GM21737 (cell line): ENCODE data around the gene SIGLEC15.
"Not testable (repeated sequence)": the region's sequence is repeated elsewhere in the genome, so short reads cannot be mapped to it uniquely, and the experiment has no call there.

Experiments
- ATAC-seq: cut with Tn5 transposase; IDR thresholded peaks from one replicate; pipeline ENCODE4 v1.9.1; 2021; ENCODE audit warnings: mild to moderate bottlenecking, moderate library complexity; ENCODE audit not compliant: unreplicated experiment

SIGLEC15 gene, protein sequence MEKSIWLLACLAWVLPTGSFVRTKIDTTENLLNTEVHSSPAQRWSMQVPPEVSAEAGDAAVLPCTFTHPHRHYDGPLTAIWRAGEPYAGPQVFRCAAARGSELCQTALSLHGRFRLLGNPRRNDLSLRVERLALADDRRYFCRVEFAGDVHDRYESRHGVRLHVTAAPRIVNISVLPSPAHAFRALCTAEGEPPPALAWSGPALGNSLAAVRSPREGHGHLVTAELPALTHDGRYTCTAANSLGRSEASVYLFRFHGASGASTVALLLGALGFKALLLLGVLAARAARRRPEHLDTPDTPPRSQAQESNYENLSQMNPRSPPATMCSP

DNA sequence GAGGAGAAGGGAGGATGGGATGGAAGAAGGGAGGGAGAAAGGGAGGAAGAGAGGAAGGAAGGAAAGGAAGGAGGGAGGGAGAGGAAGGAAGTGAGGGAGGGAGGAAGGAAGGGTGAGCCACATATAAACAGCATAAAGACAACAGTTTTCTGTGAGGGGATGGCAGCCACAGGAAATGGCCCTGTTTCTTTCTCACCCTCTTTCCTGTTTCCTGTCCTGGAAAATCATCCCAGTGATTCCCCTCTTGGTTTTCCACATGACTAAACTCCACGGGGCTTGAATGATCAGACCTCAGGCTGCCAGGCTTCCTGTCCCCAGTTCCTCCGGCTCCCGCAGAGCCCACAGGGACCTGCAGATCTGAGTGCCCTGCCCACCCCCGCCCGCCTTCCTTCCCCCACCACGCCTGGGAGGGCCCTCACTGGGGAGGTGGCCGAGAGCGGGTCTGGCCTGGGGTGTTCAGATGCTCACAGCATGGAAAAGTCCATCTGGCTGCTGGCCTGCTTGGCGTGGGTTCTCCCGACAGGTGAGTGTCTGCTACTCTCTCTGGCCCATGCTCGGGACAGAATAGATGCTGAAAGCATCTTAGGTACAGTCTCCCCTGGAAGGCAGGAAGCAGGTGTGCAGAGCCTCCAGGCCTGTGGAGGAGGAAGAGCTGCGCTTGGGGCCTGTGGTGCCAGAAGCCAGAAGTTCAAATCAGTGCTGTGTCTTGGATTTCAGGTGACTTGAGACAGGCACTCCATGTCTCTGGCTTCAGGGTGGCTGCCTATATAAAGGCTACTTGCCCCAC lies at the start of gene SIGLEC15:
Gene SIGLEC15, plus strand, starts transcription at position 418 of the 787 bp plus-strand sequence. Its CDS starts 54 bp downstream, at position 472.
- no peak for ATAC-seq

DNA sequence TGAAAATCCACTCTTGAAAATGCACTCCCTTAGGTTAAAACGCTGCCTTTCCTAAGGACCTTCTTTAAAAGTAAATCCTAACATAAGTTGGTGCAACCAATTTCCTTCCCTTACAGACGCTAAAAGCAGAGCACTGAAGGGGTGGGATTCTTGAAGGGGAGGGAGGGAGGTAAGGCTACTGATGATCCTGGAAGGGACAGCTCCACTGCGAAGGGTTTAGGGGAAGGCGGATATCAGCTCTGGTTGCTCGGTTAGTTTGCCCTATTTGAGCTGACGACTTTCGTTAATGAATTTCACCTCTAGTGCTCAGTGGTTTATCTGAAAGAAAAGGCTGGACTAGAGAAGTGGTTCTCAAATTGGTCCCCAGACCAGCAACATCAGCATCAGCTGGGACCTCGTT lies 49.7 kb upstream of the SIGLEC15 start:
- ATAC-seq, result no peak

DNA sequence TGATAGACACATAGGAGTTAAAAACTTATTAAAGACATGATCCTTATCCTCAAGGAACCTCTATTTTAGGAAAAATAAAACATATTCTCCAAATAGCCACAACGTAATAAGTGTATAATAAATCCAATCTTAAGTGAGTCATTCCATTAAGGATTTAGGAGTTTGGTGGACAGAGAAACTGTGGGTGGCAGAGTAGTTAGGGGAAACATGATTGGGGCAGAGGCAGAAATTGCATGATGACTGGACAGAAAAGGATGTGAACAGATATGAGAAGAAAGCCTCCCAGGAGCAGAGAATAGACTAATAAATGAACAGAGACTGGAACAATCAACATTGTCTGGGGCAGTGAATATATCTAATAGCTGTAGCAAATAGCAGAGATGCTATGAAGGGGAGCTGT lies 48.1 kb upstream of the SIGLEC15 start:
- no peak for ATAC-seq

DNA sequence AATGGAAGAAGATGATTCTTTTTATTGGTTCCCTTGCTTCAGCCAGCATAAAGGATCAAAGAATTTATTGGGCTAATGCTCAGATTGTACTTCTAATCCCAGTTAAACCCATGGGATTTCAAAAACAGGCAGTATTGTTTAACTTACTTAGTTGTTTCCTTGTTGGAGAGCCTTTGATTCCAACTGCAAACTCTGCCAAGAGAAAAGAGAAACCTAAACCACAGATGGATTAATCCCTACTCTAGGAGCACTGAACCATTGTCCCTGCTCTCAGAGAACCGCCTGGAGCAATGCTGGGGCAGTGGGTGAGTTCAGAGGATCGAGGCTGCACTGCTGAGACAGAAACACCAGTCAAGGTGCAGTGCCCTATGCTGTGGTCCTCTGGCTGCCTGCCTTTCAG lies 44.9 kb upstream of the SIGLEC15 start:
- no peak for ATAC-seq

DNA sequence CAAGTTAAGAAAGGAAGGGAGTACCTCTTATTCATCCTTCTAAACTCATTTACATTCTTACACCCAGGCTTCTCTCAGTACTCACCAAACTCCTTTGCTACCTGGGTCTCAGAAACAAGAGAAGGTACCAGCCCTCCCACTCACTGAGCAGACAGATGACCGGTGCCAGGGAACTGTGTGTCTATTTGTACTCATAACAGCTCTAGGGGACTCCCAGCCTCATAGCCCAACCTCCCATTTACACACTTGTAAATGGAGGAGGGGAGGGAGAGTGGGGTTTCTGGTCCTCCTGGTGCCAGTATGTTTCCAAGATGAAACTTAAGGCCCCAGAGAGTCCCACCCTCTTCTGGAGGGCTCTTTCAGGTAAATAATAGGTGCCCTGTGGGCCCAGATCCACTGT lies 42.8 kb upstream of the SIGLEC15 start:
- no peak for ATAC-seq

DNA sequence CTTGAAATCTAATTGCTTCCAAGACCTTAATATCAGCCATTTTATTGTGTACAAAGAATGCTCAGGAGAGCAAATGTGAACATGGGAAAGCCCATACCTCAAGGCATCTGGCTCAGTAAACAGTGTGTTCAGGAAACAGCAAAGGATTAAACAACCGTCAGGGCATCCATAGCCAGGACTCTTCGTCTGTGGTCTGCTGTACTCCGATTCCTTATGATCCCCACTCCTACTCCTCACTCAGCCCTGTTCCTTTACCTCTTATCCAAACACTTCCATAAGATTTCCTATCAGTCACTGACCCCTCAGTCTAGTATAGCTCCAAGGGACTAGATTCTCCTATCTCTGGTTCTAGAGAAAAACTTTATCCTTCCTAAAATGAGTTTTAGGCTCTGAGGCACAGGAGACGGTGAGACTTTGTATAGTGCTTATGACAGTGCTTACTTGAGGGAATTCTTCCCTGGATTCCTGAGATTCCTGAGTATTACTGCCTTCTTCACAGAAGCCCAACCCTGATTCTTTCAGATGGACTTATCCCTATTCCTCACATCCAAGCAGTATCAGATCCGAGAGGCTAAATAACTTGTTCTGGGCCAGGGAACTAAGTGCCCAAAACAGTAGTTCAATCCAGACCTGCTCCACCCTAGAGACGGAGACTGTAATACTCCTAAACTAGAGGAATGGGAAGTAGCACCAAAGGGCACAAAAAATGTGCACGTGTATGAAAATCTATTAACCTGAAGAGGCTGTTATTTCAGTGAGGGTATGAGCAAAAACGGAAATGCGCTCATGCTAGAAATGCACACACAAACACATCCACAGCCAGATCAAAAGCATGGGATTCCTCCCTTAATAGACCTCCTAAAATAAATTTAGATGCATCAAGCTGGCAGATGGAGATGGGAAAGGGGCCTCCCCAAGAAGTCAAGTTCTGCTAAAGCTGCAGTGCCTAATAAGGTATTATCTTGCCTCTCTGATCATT lies 42.1 kb upstream of the SIGLEC15 start:
- ATAC-seq, result no peak

DNA sequence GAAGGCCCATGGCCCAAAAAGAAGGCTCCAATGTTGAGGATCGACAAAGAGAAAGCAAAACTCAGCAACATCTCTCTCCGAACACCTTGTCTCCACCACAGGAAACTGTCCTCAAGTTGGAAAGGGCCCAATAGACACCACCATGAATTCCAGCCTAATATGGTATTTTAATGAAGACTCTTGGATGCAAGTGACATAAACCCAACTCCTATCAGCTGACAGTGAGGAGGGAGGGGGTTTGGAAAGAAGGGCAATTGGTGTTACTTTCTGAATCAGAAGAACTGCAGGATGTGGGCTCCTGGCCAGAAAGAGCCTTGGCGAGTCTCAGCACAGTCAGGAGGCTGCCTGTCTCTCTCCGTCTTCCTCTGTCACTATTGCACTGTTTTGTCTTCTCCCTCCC lies 40.3 kb upstream of the SIGLEC15 start:
- no peak for ATAC-seq

DNA sequence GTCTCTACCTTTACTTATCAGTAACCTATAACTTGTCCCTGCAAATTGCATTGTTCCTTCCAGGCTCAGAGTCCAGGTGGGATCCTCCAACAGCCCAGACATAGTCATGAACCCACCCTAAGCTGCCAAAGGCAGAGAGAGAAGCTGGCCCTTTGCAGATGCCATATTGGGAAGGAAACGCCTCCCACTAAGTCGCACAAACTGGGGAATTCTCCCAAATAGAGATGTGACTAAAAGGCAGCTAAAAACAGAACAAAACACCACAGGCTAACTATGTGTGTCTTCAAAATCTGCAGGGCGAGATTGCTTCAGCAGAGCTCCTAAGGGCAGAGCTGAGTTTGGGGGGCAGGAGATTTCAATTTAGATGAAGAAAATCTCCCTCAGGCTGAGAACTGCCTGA lies 38.5 kb upstream of the SIGLEC15 start:
- ATAC-seq, result no peak

DNA sequence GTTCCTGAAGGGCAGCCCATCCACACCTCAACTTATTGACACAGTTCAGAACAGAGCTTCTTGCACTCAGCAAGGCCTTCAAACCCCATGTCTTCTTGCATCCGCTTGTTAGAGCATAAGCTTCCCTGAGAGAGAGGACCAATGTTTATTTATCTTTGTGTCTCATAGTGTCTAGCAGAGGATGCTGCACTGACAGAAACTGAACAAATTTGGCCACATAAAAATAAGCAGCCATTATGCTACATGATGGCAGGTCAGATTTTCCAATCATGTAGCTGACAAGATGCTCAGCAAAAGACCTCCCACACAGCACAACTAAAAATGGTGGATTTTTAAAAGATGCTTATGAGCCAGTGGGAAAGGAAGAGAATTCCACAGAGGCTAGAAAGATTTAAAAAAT lies 38.1 kb upstream of the SIGLEC15 start:
- ATAC-seq, result no peak

DNA sequence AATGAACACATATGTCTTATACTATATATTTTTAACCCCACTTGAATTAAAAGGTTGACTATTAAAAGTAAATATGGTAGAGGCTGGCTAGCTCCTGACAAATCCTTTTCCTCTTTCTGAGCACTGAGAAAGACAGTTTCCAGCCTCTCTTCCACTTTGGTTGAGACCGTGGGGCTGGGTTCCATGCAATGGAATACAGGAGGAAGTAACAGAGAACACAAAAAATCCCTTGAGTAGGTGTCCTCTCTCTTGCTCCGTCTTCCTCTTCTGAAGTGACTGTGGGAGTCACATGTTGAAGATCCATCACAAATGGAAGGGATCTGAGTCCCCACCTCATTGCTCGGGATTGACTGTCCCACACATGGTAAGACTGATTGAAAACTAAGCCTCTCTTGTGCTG lies 36.6 kb upstream of the SIGLEC15 start:
- no peak for ATAC-seq

DNA sequence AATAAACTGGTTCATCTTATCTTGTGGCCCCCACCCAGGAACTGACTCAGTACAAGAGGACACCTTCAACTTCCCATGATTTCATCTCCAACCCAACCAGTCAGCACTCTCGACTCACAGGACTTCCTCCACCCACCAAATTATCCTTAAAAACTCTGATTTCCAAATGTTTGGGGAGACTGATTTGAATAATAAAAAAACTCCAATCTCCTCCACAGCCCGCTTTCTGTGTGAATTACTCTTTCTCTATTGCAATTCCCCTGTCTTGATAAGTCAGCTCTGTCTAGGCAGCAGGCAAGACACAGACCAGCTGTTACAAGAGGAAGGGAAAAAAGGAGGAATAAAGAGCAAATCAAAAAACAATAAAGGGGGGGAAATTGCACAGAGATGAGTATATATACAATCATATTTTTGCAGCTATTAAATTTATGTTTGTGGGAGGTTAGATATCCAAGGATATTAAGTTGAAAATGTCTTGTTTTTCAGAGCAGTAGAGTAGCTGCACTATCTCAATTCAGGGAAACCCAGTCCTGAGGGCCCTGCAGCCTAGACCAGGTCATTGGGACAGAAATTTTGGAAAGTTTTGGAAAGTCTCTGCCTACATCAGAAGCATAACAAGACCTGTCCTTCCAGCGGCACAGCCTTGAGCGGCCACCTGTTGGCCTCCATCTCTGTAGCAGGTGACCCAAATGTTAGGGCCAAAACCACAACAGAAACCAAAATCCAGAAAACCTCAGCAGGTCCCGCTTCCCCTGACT lies 32.8 kb upstream of the SIGLEC15 start:
- ATAC-seq, result no peak

DNA sequence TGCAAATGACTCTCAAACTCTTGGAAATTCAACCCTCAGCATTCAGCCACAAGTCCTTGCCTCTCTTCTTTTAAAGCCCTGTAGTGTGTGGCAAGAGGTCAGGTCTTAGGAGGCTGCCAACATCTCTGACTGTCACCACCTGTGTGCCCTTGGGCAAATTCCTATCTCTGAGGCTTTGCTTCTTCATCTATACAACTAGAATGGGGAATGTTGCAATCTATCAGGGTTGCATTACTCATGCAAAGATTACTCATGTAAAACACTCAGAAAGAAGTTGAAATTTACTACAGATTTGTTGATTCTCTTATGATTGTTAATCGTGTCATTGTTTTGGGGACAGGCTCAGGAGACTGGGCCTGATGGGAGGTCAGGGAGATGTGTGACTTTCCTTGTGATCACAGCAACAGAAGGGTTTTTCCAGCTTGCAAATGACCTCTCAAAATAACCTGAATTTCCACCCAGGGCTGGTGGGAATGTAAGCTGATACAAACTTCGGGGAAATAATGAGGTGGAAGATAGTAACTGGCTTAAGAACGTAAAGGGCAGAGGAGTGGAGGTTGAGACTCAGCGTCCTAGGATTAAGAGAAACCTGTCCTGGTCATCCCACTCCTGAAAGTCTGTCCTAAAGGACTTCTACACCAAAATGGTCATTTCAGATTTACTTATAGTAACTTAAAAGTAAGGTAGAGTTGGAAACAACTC lies 32.1 kb upstream of the SIGLEC15 start:
- ATAC-seq, result no peak

DNA sequence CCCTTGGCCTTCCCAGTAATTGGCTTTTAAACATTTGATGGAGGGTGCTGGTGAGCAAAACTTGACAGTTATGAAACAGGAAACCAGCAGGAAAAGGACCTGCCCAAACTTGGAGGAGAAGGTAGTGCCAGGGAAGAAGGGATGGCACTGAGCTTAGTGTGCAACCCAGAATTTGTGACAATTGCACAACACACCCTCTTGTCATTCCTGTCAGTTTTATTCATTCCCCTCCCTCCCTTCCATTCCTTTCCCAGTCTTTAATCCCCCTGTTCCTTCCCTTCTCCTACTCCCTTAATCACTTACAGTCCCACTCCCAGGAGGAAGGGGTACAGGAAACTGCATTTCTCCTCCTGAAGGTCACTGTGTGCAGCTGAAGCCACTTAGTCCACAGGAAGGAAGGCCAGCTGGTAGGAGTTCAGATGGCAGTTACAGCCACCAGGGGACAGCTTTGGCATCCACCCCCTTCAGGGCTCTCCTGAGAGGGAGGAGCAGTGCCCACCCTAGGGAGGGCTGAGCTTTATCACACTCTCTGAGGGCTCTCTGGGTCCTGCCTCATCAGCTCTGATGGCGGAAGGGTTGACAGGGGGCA lies 24.0 kb upstream of the SIGLEC15 start:
- ATAC-seq, result no peak

DNA sequence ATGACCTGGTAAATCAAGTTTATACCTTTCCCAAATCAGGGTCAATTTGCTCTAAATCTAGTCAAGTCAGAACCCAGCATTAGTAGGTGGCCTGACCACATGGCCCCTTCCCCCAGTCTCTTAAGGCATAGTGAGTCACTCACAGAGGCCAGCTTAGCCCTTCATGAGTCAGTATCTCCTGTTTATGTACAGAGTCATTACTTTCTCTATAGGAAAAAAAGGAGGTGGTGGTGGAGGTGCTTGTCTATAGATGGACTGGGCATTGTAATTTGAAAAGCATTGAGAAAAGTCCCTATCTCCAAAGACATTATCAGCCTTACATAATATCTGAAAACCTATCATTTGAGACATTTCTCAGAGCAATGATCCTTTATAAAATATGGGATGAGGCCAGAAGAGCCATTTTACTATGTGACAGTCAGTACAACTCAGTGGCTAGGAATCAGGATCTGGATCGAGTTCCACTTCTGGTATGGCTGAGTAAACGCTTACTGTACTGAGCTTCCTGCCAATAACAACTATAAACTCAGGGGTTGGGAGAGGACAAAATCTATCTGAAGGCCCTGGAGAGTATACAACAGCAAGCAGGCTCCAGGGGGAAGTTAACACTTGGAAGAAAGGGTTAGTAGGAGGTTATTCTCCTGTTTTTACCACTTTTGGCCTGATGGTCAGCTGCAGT lies 22.5 kb upstream of the SIGLEC15 start:
- no peak for ATAC-seq

DNA sequence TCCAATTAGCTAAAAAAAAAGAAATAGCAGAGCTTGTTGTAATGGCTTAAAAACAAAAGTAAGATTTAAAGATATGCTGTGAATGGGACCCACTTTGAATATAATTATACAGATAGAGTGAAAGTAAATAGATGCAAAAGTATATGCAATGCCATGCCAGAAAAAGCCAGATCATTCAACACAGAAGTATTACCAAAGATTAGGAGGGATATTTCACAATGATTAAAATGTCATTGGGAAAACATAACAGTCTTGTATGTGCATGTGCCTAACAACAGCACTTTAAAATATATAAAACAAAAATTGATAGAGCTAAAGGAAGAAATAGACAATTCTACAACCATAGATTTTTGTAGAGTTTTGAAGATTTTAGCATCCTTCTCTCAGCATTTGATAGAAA lies 19.9 kb upstream of the SIGLEC15 start:
- no peak for ATAC-seq

DNA sequence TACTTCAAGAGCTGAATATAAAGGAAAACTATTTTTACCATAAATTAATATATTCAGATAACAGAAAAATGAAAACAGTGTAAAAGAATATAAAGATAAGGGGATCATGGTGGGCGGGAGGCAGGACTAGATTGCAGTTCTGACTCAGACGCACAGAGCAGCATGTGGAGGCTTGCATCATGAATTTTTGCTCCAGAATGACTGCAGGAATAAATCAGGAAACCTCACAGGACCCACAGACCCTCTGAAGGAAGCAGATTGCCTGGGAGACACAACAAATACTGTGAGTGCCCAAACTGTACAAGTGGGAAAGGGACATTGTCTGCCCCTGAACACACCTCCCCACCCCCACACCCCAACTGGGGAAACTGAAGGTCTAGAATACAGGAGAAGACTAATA lies 19.2 kb upstream of the SIGLEC15 start:
- no peak for ATAC-seq

DNA sequence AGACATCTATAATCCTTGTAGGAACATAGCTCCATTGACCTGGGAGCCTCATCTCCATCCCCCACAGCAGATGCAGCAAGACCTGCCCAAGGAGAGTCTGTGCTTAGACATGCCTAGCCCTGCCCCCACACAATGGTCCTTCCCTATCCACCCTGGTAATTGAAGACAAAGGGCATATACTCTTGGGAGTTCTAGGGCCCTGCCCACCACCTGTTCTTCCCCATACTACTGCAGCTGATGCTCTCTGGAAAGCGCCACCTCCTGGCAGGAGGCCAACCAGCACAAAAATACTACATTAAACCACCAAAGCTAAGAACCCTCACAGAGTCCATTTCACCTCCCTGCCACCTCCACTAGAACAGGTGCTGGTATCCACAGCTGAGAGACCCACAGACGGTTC lies 18.3 kb upstream of the SIGLEC15 start:
- not testable (repeated sequence) for ATAC-seq

DNA sequence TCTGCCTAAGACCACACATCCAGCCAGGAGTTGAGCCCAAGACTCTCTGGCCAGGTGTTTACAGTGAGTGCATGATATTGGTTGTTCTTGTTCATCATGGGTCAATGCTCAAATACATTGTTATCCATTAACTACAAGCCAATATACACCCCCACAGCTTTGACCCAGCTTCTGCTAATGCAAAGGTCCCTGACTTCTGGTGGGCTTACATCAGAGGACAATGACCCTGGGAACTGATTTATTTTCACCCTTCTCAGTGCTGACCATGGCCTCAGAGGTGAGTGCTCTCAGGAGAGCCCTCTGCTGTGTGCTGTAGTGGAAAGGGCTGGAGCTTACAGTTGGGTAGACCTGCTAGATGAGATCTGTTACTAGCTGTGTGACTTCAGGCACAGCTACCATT lies 10.7 kb upstream of the SIGLEC15 start:
- ATAC-seq, result not testable (repeated sequence)

DNA sequence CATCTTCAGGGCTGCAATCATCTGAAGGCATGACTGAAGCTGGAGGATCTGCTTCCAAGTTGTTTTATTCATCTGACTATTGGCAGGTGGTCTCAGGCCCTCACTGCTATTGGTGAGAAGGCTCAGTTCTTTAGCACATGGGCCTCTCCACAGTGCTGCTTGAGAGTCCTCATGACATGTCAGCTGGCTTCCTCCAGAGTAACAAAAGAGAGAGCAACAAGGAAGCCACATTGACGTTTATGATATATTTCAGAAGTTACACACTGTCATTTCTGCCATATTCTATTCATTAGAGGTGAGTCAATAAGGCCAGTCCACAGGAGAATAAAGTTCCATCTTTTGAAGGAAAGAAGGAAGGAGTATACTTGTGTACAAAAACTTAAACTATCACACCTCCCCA lies 7.9 kb upstream of the SIGLEC15 start:
- ATAC-seq, result no peak
